ENCODE measurements around the gene MTHFD2L. TPM values are rescaled to one million over a fixed set of nuclear protein-coding genes. Genes with fewer than 3 reads are reported as not detected.

The MTHFD2L gene
- total and polyA plus RNA-seq, 2 experiments from 2014 or later = 20.0 to 32.0 TPM

DNA sequence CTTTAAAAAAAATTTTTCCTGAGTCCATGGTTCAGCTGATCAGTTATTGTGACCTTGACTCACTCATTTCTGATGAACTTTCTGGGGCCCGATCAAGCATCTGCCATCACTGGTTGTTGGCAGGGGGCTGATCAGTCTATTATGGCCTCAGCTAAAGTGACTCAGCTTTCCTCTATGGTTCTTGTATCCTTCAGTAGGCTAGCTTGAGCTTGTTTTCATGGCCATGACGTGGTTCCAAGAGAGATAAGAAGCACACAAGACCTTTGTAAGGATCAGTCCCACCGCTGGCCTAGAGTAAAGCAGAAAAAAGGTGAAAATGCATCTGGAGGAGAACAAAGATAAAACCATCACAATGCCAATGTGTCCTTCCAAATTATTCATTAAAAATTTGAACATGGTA lies 120.6 kb downstream of the MTHFD2L start:
- Histone ChIP-seq H3K9me2 (replicated peaks; ENCODE audit: insufficient read depth) (no peaks in the 10 kb centered on the region), H2AFZ (no peak overlapping the region), H3K4me3 (no peak overlapping the region), H3K36me3 (replicated peaks; ENCODE audit: insufficient read depth, low read depth) (no peaks in the 10 kb centered on the region), H3K4me2 (no peak overlapping the region), H3K79me2 (no peaks in the 10 kb centered on the region), H3K9me3 (ENCODE audit: low read depth) (no peaks in the 10 kb centered on the region), H4K20me1 (ENCODE audit: insufficient read depth, poor library complexity, severe bottlenecking) (no peaks in the 10 kb centered on the region), H3K27me3 (no peaks in the 10 kb centered on the region), H3K4me1 (ENCODE audit: insufficient read depth) (no peaks in the 10 kb centered on the region), H3K27ac (no peak overlapping the region)
- WGBS (ENCODE audit: low lambda C conversion rate, missing lambda C conversion rate) = 80% methylated on average over 3 of the region's 3 CpGs
- DNase-seq (ENCODE audit: low spot score) = no peak
- no peak for TF ChIP-seq EZH2 (IDR thresholded peaks at IDR 0.05; ENCODE audit: borderline replicate concordance)
- no peak for TF ChIP-seq EZH2phosphoT487 (IDR thresholded peaks at IDR 0.05; ENCODE audit: low read depth, severe bottlenecking, unreplicated experiment)
- TF ChIP-seq CTCF (IDR thresholded peaks at IDR 0.05; ENCODE audit: poor library complexity) = no peak

GRCh38 chr4:74279716-74280115 lies 121.8 kb downstream of the MTHFD2L start:
- H2AFZ ChIP-seq = no peak overlapping the region
- no peaks in the 10 kb centered on the region for H3K27me3 ChIP-seq
- no peaks in the 10 kb centered on the region for H3K9me2 ChIP-seq (replicated peaks; ENCODE audit: insufficient read depth)
- H3K4me1 ChIP-seq (ENCODE audit: insufficient read depth) = no peaks in the 10 kb centered on the region
- no peak overlapping the region for H3K4me2 ChIP-seq
- no peaks in the 10 kb centered on the region for H3K9me3 ChIP-seq (ENCODE audit: low read depth)
- no peak for DNase-seq (ENCODE audit: low spot score)
- TF ChIP-seq EZH2phosphoT487 (IDR thresholded peaks at IDR 0.05; ENCODE audit: low read depth, severe bottlenecking, unreplicated experiment) (peak; percentile 52), EZH2 (IDR thresholded peaks at IDR 0.05; ENCODE audit: borderline replicate concordance) (no peak)
- H3K79me2 ChIP-seq = no peaks in the 10 kb centered on the region
- H3K4me3 ChIP-seq = no peak overlapping the region
- WGBS (ENCODE audit: low lambda C conversion rate, missing lambda C conversion rate) = 89% methylated on average over 3 of the region's 3 CpGs
- H4K20me1 ChIP-seq (ENCODE audit: insufficient read depth, poor library complexity, severe bottlenecking) = no peaks in the 10 kb centered on the region
- H3K36me3 ChIP-seq (replicated peaks; ENCODE audit: insufficient read depth, low read depth) = no peaks in the 10 kb centered on the region
- H3K27ac ChIP-seq = no peak overlapping the region

DNA sequence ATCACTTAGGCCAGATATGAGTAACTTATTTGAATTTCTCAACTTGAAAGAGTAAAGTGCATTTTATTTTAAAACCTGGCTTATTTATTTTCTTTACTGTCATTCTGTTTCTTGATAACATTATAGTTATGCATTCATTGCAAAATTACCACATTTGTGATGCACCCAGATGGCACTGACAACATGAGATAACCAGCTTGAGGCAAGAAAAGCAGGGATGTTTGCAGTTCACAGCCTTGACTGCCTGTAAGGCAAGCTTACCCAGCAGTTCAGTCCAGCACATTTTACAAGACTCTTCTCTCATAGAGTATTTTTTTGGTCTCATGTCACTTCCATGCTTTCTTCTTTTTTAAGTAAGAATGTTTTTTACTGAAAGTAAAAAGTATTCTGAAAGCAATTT lies 125.0 kb downstream of the MTHFD2L start:
- no peaks in the 10 kb centered on the region for H3K36me3 ChIP-seq (replicated peaks; ENCODE audit: insufficient read depth, low read depth)
- no peak overlapping the region for H3K27ac ChIP-seq
- no peak overlapping the region for H2AFZ ChIP-seq
- no peaks in the 10 kb centered on the region for H4K20me1 ChIP-seq (ENCODE audit: insufficient read depth, poor library complexity, severe bottlenecking)
- TF ChIP-seq EZH2phosphoT487 (IDR thresholded peaks at IDR 0.05; ENCODE audit: low read depth, severe bottlenecking, unreplicated experiment) = no peak
- no peak for TF ChIP-seq CTCF (IDR thresholded peaks at IDR 0.05; ENCODE audit: poor library complexity)
- TF ChIP-seq EZH2 (IDR thresholded peaks at IDR 0.05; ENCODE audit: borderline replicate concordance) = no peak
- DNase-seq (ENCODE audit: low spot score) = no peak
- H3K4me2 ChIP-seq = no peak overlapping the region
- H3K9me2 ChIP-seq (replicated peaks; ENCODE audit: insufficient read depth) = no peaks in the 10 kb centered on the region
- H3K27me3 ChIP-seq = no peaks in the 10 kb centered on the region
- no peak overlapping the region for H3K4me3 ChIP-seq
- H3K4me1 ChIP-seq (ENCODE audit: insufficient read depth) = no peaks in the 10 kb centered on the region
- H3K9me3 ChIP-seq (ENCODE audit: low read depth) = no peaks in the 10 kb centered on the region
- H3K79me2 ChIP-seq = no peaks in the 10 kb centered on the region

DNA sequence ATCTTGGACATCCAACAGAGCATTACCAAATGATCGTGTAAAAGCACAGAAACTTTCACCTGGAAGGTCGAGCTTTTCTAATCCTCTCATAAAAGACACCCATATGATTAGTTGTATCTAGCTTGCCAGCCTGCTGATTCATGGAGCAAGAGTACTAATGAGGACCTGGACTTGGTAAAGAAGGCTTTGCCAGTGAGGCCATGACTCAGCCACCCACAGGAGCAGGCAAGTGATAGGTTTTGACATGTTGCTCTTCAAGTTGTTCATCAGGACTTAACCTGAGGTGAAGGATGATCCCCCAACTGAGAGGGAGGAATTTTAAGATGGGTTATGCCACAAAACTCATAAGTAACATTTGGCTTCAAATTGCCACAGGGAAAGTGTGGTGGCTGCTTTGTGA lies 125.7 kb downstream of the MTHFD2L start:
- no peaks in the 10 kb centered on the region for H3K27me3 ChIP-seq
- no peak overlapping the region for H3K4me2 ChIP-seq
- no peaks in the 10 kb centered on the region for H3K9me3 ChIP-seq (ENCODE audit: low read depth)
- no peaks in the 10 kb centered on the region for H3K79me2 ChIP-seq
- no peaks in the 10 kb centered on the region for H3K4me1 ChIP-seq (ENCODE audit: insufficient read depth)
- H4K20me1 ChIP-seq (ENCODE audit: insufficient read depth, poor library complexity, severe bottlenecking) = no peaks in the 10 kb centered on the region
- H3K9me2 ChIP-seq (replicated peaks; ENCODE audit: insufficient read depth) = no peaks in the 10 kb centered on the region
- WGBS (ENCODE audit: low lambda C conversion rate, missing lambda C conversion rate) = 68% methylated on average over 2 of the region's 2 CpGs
- no peak for TF ChIP-seq EZH2phosphoT487 (IDR thresholded peaks at IDR 0.05; ENCODE audit: low read depth, severe bottlenecking, unreplicated experiment)
- no peak for TF ChIP-seq EZH2 (IDR thresholded peaks at IDR 0.05; ENCODE audit: borderline replicate concordance)
- no peak for TF ChIP-seq CTCF (IDR thresholded peaks at IDR 0.05; ENCODE audit: poor library complexity)
- no peak overlapping the region for H3K4me3 ChIP-seq
- H3K27ac ChIP-seq = no peak overlapping the region
- no peak overlapping the region for H2AFZ ChIP-seq
- H3K36me3 ChIP-seq (replicated peaks; ENCODE audit: insufficient read depth, low read depth) = no peaks in the 10 kb centered on the region
- no peak for DNase-seq (ENCODE audit: low spot score)
